Fibroblast of lung (primary cell): ENCODE results near the gene KCTD13. TPM values are rescaled to one million over a fixed set of nuclear protein-coding genes. Genes with fewer than 3 reads are reported as not detected.
"Not testable (repeated sequence)": the region's sequence is repeated elsewhere in the genome, so short reads cannot be mapped to it uniquely, and the experiment has no call there.

Experiments used
- DNase-seq, 2 donors: peaks; one replicate each; pipeline versions ENCODE4 v3.0.0 to v3.0.0-alpha.2; 2010; ENCODE audit warnings: low read depth in 2 of 2
- H2AFZ ChIP-seq: 2 replicates; pipeline ENCODE4 v1.5.1; 2012; ENCODE audit warnings: low read length, control low read depth, inconsistent platforms
- H3K27ac ChIP-seq: 2 replicates; pipeline ENCODE4 v1.5.1; 2011; ENCODE audit warnings: low read length, control low read depth; ENCODE audit not compliant: insufficient read depth
- H3K27me3 ChIP-seq: 2 replicates; pipeline ENCODE4 v1.5.1; 2011; ENCODE audit warnings: mild to moderate bottlenecking, low read length; ENCODE audit not compliant: control insufficient read depth, insufficient read depth
- H3K36me3 ChIP-seq: 2 replicates; pipeline ENCODE4 v1.5.1; 2011; ENCODE audit warnings: low read length; ENCODE audit not compliant: control insufficient read depth, insufficient read depth
- H3K4me1 ChIP-seq: 2 replicates; pipeline ENCODE4 v1.5.1; 2011; ENCODE audit warnings: low read length; ENCODE audit not compliant: control insufficient read depth, insufficient read depth; ENCODE audit errors: extremely low read depth
- H3K4me2 ChIP-seq: 2 replicates; pipeline ENCODE4 v1.5.1; 2011; ENCODE audit warnings: low read length, control low read depth; ENCODE audit not compliant: insufficient read depth; ENCODE audit errors: extremely low read depth
- H3K4me3 ChIP-seq, 4 experiments: fragments of 200-600 bp in 1 of 4; sonication (generic) in 1 of 4; replicated peaks in 1 of 4; 2 replicates each; pipeline ENCODE4 v1.5.1; 2011 to 2016; ENCODE audit warnings: low read length in 4 of 4, low read depth in 3 of 4, mild to moderate bottlenecking in 3 of 4, control low read depth in 2 of 4, inconsistent platforms in 1 of 4, mixed read lengths in 1 of 4; ENCODE audit not compliant: insufficient read depth in 1 of 4; ENCODE audit errors: control extremely low read depth in 1 of 4
- H3K79me2 ChIP-seq: 2 replicates; pipeline ENCODE4 v1.5.1; 2012; ENCODE audit warnings: mild to moderate bottlenecking, low read length, inconsistent platforms; ENCODE audit not compliant: control insufficient read depth, insufficient read depth
- H3K9ac ChIP-seq: 2 replicates; pipeline ENCODE4 v1.5.1; 2011; ENCODE audit warnings: mild to moderate bottlenecking, low read length, control low read depth; ENCODE audit not compliant: insufficient read depth
- H3K9me3 ChIP-seq: 2 replicates; pipeline ENCODE4 v1.5.1; 2012; ENCODE audit warnings: low read depth, low read length; ENCODE audit not compliant: control insufficient read depth, insufficient read depth
- H4K20me1 ChIP-seq: 2 replicates; pipeline ENCODE4 v1.5.1; 2011; ENCODE audit warnings: low read length; ENCODE audit not compliant: control insufficient read depth, insufficient read depth; ENCODE audit errors: extremely low read depth
- EZH2 ChIP-seq: IDR thresholded peaks from 2 replicates; pipeline ENCODE4 v1.5.1; 2012; ENCODE audit warnings: low read length, control low read depth, mild to moderate bottlenecking; ENCODE audit errors: missing control alignments
- polyA plus RNA-seq, 2 donors: library from polyadenylated mRNA; depleted of rRNA in 1 of 2; stranded (reverse) in 1 of 2; unstranded in 1 of 2; fragments of >200 nt; gene quantifications; 2 replicates each; pipeline ENCODE4 v1.2.1, GENCODE V29; 2011 to 2012; ENCODE audit warnings: missing spikeins in 1 of 2
- total RNA-seq: library from RNA; depleted of rRNA; stranded (reverse); fragments of >200 nt; gene quantifications from 2 replicates; pipeline ENCODE4 v1.2.1, GENCODE V29; 2014
- TF ChIP-seq, protein P1 (sequence below), 2 donors: IDR thresholded peaks in 1 of 2; conservative IDR thresholded peaks in 1 of 2; 1 replicate in 1 of 2; 2 replicates in 1 of 2; pipeline ENCODE4 v1.5.1; 2011 to 2012; ENCODE audit warnings: low read length in 2 of 2, control low read depth in 1 of 2, inconsistent platforms in 1 of 2, low read depth in 1 of 2, mild to moderate bottlenecking in 1 of 2

KCTD13 gene
- total and polyA plus RNA-seq, 2 donors (not counting 1 experiment from before 2014, with no cell fraction given) = 5.9 to 6.3 TPM

GRCh38 chr16:29940656-29941055 is 14.6 kb upstream of the KCTD13 start:
- no peak for DNase-seq
- Histone ChIP-seq H3K4me3 (no peak overlapping the region), H3K9me3 (no peaks in the 10 kb centered on the region), H3K9ac (no peak overlapping the region), H3K4me1 (peaks cover 7% of the 10 kb centered on the region), H3K79me2 (no peaks in the 10 kb centered on the region), H3K27ac (no peak overlapping the region), H4K20me1 (no peaks in the 10 kb centered on the region), H3K36me3 (no peaks in the 10 kb centered on the region), H3K4me2 (no peak overlapping the region), H2AFZ (no peak overlapping the region), H3K27me3 (no peaks in the 10 kb centered on the region)
- TF ChIP-seq, protein P1, sequence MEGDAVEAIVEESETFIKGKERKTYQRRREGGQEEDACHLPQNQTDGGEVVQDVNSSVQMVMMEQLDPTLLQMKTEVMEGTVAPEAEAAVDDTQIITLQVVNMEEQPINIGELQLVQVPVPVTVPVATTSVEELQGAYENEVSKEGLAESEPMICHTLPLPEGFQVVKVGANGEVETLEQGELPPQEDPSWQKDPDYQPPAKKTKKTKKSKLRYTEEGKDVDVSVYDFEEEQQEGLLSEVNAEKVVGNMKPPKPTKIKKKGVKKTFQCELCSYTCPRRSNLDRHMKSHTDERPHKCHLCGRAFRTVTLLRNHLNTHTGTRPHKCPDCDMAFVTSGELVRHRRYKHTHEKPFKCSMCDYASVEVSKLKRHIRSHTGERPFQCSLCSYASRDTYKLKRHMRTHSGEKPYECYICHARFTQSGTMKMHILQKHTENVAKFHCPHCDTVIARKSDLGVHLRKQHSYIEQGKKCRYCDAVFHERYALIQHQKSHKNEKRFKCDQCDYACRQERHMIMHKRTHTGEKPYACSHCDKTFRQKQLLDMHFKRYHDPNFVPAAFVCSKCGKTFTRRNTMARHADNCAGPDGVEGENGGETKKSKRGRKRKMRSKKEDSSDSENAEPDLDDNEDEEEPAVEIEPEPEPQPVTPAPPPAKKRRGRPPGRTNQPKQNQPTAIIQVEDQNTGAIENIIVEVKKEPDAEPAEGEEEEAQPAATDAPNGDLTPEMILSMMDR (conservative IDR thresholded peaks at IDR 0.05 in 1 of 2, IDR thresholded peaks at IDR 0.05 in 1 of 2; ENCODE audit: low read depth in 1 of 2, low read length in 2 of 2) = no peak
- TF ChIP-seq EZH2 = no peak

- H2AFZ ChIP-seq, H3K79me2 ChIP-seq: not testable (repeated sequence)
Observed at GRCh38 chr16:29931750-29932149, 5.7 kb upstream of the KCTD13 start.

GRCh38 chr16:29927070-29927905 is 1.3 kb upstream of the KCTD13 start:
- Histone ChIP-seq H3K27ac (peak overlapping the region; percentile 90), H3K9me3 (no peaks in the 10 kb centered on the region), H3K9ac (no peak overlapping the region), H3K4me1 (peaks cover 14% of the 10 kb centered on the region), H3K36me3 (no peaks in the 10 kb centered on the region), H3K4me2 (peak overlapping the region; percentile 99), H3K4me3 (peak overlapping the region; percentile 59 to 90 (median 78)), H2AFZ (peak overlapping the region; percentile 97), H3K79me2 (peaks cover 11% of the 10 kb centered on the region), H4K20me1 (no peaks in the 10 kb centered on the region), H3K27me3 (no peaks in the 10 kb centered on the region)
- TF ChIP-seq EZH2 = no peak
- TF ChIP-seq, protein P1 (conservative IDR thresholded peaks at IDR 0.05 in 1 of 2, IDR thresholded peaks at IDR 0.05 in 1 of 2; ENCODE audit: low read depth in 1 of 2, low read length in 2 of 2) = no peak
- DNase-seq = peak in 1 of 2 donors; percentile 16

More at GRCh38 chr16:29931750-29932149, 5.7 kb upstream of the KCTD13 start:
- not testable (repeated sequence) for H4K20me1 ChIP-seq, H3K4me3 ChIP-seq, H3K4me1 ChIP-seq, H3K9ac ChIP-seq, H3K36me3 ChIP-seq, H3K9me3 ChIP-seq, DNase-seq, H3K27ac ChIP-seq, H3K4me2 ChIP-seq, H3K27me3 ChIP-seq
